Thoracic aorta (tissue), 2 donors: ENCODE data around the gene TOP2B. TPM values are rescaled to one million over a fixed set of nuclear protein-coding genes. Genes with fewer than 3 reads are reported as not detected.

Source experiments
- ATAC-seq: fragments of 150-250 bp; one replicate; pipeline ENCODE4 v1.8.0; 2017; ENCODE audit warnings: low read depth; ENCODE audit not compliant: insufficient number of reproducible peaks, low FRiP score
- DNase-seq: peaks from one replicate; pipeline ENCODE4 v3.0.0-alpha.2; 2020; ENCODE audit warnings: low spot score
- H3K27ac ChIP-seq, 2 donors: fragments of 200-600 bp; sonication (generic); 1 replicate in 1 of 2; 2 replicates in 1 of 2; pipeline ENCODE4 v1.5.1; 2016; ENCODE audit warnings: mild to moderate bottlenecking in 2 of 2, moderate library complexity in 2 of 2
- H3K27me3 ChIP-seq: fragments of 200-600 bp; sonication (generic); replicated peaks from 2 replicates; pipeline ENCODE4 v1.6.0; 2016; ENCODE audit warnings: mild to moderate bottlenecking; ENCODE audit not compliant: insufficient read depth
- H3K36me3 ChIP-seq: fragments of 200-600 bp; sonication (generic); one replicate; pipeline ENCODE4 v1.5.1; 2016
- H3K4me1 ChIP-seq, 2 donors: fragments of 200-600 bp; sonication (generic); 1 replicate in 1 of 2; 2 replicates in 1 of 2; pipeline versions ENCODE4 v1.5.1 to v1.6.0; 2016; ENCODE audit warnings: low read depth in 2 of 2, mild to moderate bottlenecking in 1 of 2; ENCODE audit not compliant: control insufficient read depth in 1 of 2
- H3K4me3 ChIP-seq: fragments of 200-600 bp; sonication (generic); 2 replicates; pipeline ENCODE4 v1.5.1; 2016; ENCODE audit warnings: mild to moderate bottlenecking
- H3K9me3 ChIP-seq: fragments of 200-600 bp; sonication (generic); 2 replicates; pipeline ENCODE4 v1.5.1; 2016
- CTCF ChIP-seq: fragments of 200-600 bp; sonication (generic); IDR thresholded peaks from one replicate; pipeline ENCODE4 v1.5.1; 2019; ENCODE audit warnings: antibody characterized with exemption
- total RNA-seq, 2 donors: library from RNA; depleted of rRNA; stranded (reverse); fragments of >200 nt; gene quantifications; one replicate each; pipeline versions ENCODE4 v1.1.0 to v1.2.3, GENCODE V29; 2016

The TOP2B gene
- total RNA-seq, 2 donors from 2014 or later, result 78.9 to 92.0 TPM

- H3K4me3 ChIP-seq, result no peak overlapping the region
- no peaks in the 10 kb centered on the region for H3K4me1 ChIP-seq
- H3K27me3 ChIP-seq, result no peaks in the 10 kb centered on the region
- H3K27ac ChIP-seq, result no peak overlapping the region
- no peaks in the 10 kb centered on the region for H3K36me3 ChIP-seq
- DNase-seq (no peak), ATAC-seq (no peak)
- no peak for TF ChIP-seq CTCF
- H3K9me3 ChIP-seq, result no peaks in the 10 kb centered on the region
Measured at GRCh38 chr3:25683882-25684281, 19.2 kb upstream of the TOP2B start.

- DNase-seq, result no peak
Measured at GRCh38 chr3:25683410-25683809, 18.7 kb upstream of the TOP2B start.

GRCh38 chr3:25679642-25680302 is 15.1 kb upstream of the TOP2B start:
- Histone ChIP-seq H3K4me1 (no peaks in the 10 kb centered on the region), H3K4me3 (no peak overlapping the region), H3K27ac (no peak overlapping the region), H3K36me3 (no peaks in the 10 kb centered on the region), H3K27me3 (no peaks in the 10 kb centered on the region), H3K9me3 (no peaks in the 10 kb centered on the region)
- DNase-seq, result no peak
- TF ChIP-seq CTCF, result no peak
- ATAC-seq, result no peak

More at GRCh38 chr3:25683410-25683809, 18.7 kb upstream of the TOP2B start:
- Histone ChIP-seq H3K27ac (no peak overlapping the region), H3K36me3 (no peaks in the 10 kb centered on the region), H3K27me3 (no peaks in the 10 kb centered on the region), H3K4me3 (no peak overlapping the region), H3K4me1 (no peaks in the 10 kb centered on the region), H3K9me3 (no peaks in the 10 kb centered on the region)
- no peak for ATAC-seq
- TF ChIP-seq CTCF, result no peak

GRCh38 chr3:25679166-25679565 is 14.5 kb upstream of the TOP2B start:
- TF ChIP-seq CTCF, result no peak
- DNase-seq, result no peak
- Histone ChIP-seq H3K9me3 (no peaks in the 10 kb centered on the region), H3K36me3 (no peaks in the 10 kb centered on the region), H3K4me3 (no peak overlapping the region), H3K4me1 (no peaks in the 10 kb centered on the region), H3K27me3 (no peaks in the 10 kb centered on the region), H3K27ac (no peak overlapping the region)
- no peak for ATAC-seq

- no peak for ATAC-seq
- no peak for DNase-seq
Measured at GRCh38 chr3:25678581-25678980, 13.9 kb upstream of the TOP2B start.

More at GRCh38 chr3:25678581-25678980, 13.9 kb upstream of the TOP2B start:
- H3K4me3 ChIP-seq, result no peak overlapping the region
- H3K27me3 ChIP-seq, result no peaks in the 10 kb centered on the region
- no peaks in the 10 kb centered on the region for H3K9me3 ChIP-seq
- no peaks in the 10 kb centered on the region for H3K36me3 ChIP-seq
- no peak for TF ChIP-seq CTCF
- H3K4me1 ChIP-seq, result no peaks in the 10 kb centered on the region
- H3K27ac ChIP-seq, result no peak overlapping the region
